K562 (cell line): ENCODE data around the gene HOXD12. TPM values are rescaled to one million over a fixed set of nuclear protein-coding genes. Genes with fewer than 3 reads are reported as not detected.
A peak's percentile ranks its signal among the peaks of the same experiment; 100 is the strongest.

ENCODE experiments used
- CBX8 ChIP-seq: fragments of 200-600 bp; sonication (generic); IDR thresholded peaks from 2 replicates; pipeline ENCODE4 v1.6.1; 2012; ENCODE audit warnings: borderline replicate concordance, mixed run types, low read depth, mild to moderate bottlenecking, moderate library complexity, mixed read lengths, low read length, control low read depth, inconsistent platforms; ENCODE audit not compliant: poor library complexity, severe bottlenecking; ENCODE audit errors: extremely low read depth
- DNMT1 ChIP-seq: fragments of 450-650 bp; IDR thresholded peaks from 2 replicates; pipeline ENCODE4 v1.6.1; 2016; ENCODE audit warnings: antibody characterized with exemption, mild to moderate bottlenecking
- HDAC1 ChIP-seq, 2 experiments: fragments of 450-650 bp; IDR thresholded peaks; 2 replicates each; pipeline ENCODE4 v1.6.1; 2016 to 2017; ENCODE audit warnings: inconsistent platforms in 1 of 2, mild to moderate bottlenecking in 1 of 2, moderate library complexity in 1 of 2
- HMG20A ChIP-seq: fragments of 450-650 bp; formaldehyde crosslinking; conservative IDR thresholded peaks from 2 replicates; pipeline ENCODE4 v1.4.0; 2020; ENCODE audit warnings: mild to moderate bottlenecking, mixed read lengths
- MBD2 ChIP-seq: sonication (generic); IDR thresholded peaks from 2 replicates; pipeline ENCODE4 v1.6.1; 2016; ENCODE audit warnings: low read depth, borderline replicate concordance
- POLR2G ChIP-seq: fragments of 200-400 bp; formaldehyde crosslinking; IDR thresholded peaks from 2 replicates; pipeline ENCODE4 v1.6.1; 2017; ENCODE audit warnings: low read depth, mild to moderate bottlenecking, antibody characterized with exemption, low read length, moderate library complexity
- SP1 ChIP-seq: sonication (generic); formaldehyde crosslinking; IDR thresholded peaks from 2 replicates; pipeline ENCODE4 v1.8.1; 2022; ENCODE audit warnings: mild to moderate bottlenecking, missing genetic modification reagents
- SRSF7 ChIP-seq: fragments of 200-400 bp; formaldehyde crosslinking; optimal IDR thresholded peaks from 2 replicates; pipeline ENCODE3; 2017; ENCODE audit warnings: mild to moderate bottlenecking, low read depth, low read length
- SRSF9 ChIP-seq: fragments of 200-400 bp; formaldehyde crosslinking; IDR thresholded peaks from 2 replicates; pipeline ENCODE4 v1.6.1; 2017; ENCODE audit warnings: low read depth, low read length, borderline replicate concordance
- YY1 ChIP-seq, 3 experiments: IDR thresholded peaks; 2 replicates each; pipeline ENCODE4 v1.6.1; 2011; ENCODE audit warnings: low read length in 2 of 3, mild to moderate bottlenecking in 2 of 3, moderate library complexity in 2 of 3, borderline replicate concordance in 1 of 3, control low read depth in 1 of 3, low read depth in 1 of 3; ENCODE audit not compliant: insufficient read depth in 3 of 3, insufficient replicate concordance in 2 of 3, control insufficient read depth in 1 of 3, insufficient read length in 1 of 3; ENCODE audit errors: extremely low read depth in 1 of 3
- ZBTB43 ChIP-seq: sonication (generic); formaldehyde crosslinking; IDR thresholded peaks from 2 replicates; pipeline ENCODE4 v1.8.0; 2023; ENCODE audit warnings: mild to moderate bottlenecking, missing genetic modification reagents
- ZNF133 ChIP-seq: fragments of 250-450 bp; sonication (Bioruptor Pico); IDR thresholded peaks from 2 replicates; pipeline ENCODE4 v1.4.0; 2020; ENCODE audit warnings: mild to moderate bottlenecking
- polyA plus RNA-seq, 8 experiments: library from polyadenylated mRNA; depleted of rRNA in 4 of 8; stranded (reverse) in 5 of 8; unstranded in 3 of 8; fragments of >200 nt; fragmentation: Nextera tagmentation in 2 of 8; fragmentation: Illumina TruSeq in 1 of 8; extraction: Ambion mirVana in 2 of 8; extraction: Trizol in 1 of 8; gene quantifications; 2 replicates each; pipeline versions ENCODE4 v1.2.1 to v1.2.3, GENCODE V29; 2011 to 2014; ENCODE audit warnings: inconsistent platforms in 1 of 8, missing spikeins in 1 of 8
- total RNA-seq, 7 experiments: library from RNA; depleted of rRNA in 6 of 7; stranded (reverse); fragments of >200 nt in 6 of 7; fragmentation: Illumina TruSeq in 2 of 7; extraction: Trizol in 2 of 7; gene quantifications; 2 replicates each; pipeline versions ENCODE4 v1.2.1 to v1.2.3, GENCODE V29; 2011 to 2021; ENCODE audit warnings: low replicate concordance in 1 of 7
- TF ChIP-seq, protein P1 (sequence below): fragments of 450-650 bp; formaldehyde crosslinking; conservative IDR thresholded peaks from 2 replicates; pipeline ENCODE4 v1.4.0; 2022; ENCODE audit warnings: mild to moderate bottlenecking, missing genetic modification characterization
- TF ChIP-seq, protein P2 (sequence below): fragments of 250-450 bp; sonication (Bioruptor Pico); IDR thresholded peaks from 2 replicates; pipeline ENCODE4 v1.5.1; 2021; ENCODE audit warnings: mild to moderate bottlenecking

The HOXD12 gene
- total and polyA plus RNA-seq, 9 of the 15 experiments (the other 6 are each of a cell fraction or from before 2014, with no cell fraction given) = not detected

DNA sequence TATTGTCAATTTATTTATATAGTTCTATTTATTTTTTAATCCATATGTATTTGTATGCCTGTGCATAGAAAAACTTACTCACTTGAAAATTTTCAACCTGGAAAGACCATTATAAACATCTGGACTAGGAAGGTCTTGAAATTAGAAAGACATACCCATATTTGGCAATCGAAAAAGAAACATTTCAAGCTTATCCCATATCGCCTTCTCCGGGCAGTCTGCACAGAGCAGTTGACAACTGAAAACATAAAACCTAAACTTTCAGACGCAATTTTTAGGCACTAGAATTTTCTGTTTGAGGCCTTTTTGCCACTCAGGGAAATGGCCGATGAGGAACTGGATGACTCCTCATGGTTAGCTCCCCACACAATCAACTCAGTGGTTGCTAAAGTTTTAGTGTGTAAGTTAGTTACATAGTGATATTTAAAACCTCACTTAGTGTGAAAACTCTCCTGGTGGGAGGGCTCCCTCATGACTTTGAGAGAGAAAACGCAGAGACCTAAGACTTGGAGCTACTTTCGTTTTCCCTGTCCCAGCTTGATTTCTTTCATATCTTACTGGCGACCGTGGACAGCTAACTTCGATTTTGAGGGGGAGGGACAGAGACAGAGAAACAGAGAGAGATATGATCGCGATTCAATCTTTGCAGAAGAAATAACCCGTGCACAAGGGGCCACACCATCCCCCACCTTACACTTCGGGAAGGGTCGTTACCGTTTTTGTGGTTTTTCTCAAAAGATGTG is 3.2 kb upstream of the HOXD12 start (continued):
- TF ChIP-seq, protein P1, sequence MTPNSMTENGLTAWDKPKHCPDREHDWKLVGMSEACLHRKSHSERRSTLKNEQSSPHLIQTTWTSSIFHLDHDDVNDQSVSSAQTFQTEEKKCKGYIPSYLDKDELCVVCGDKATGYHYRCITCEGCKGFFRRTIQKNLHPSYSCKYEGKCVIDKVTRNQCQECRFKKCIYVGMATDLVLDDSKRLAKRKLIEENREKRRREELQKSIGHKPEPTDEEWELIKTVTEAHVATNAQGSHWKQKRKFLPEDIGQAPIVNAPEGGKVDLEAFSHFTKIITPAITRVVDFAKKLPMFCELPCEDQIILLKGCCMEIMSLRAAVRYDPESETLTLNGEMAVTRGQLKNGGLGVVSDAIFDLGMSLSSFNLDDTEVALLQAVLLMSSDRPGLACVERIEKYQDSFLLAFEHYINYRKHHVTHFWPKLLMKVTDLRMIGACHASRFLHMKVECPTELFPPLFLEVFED (CRISPR knock-in tag) = no peak
- TF ChIP-seq MBD2 (no peak), HMG20A (CRISPR knock-in tag) (no peak), CBX8 (peak; percentile 99), POLR2G (no peak), ZNF133 (no peak), DNMT1 (no peak), SP1 (CRISPR knock-in tag) (no peak), SRSF7 (no peak), ZBTB43 (no peak), HDAC1 (IDR thresholded peaks at IDR 0.05) (no peak), SRSF9 (no peak), YY1 (IDR thresholded peaks at IDR 0.05; ENCODE audit: borderline replicate concordance in 1 of 3, control insufficient read depth in 1 of 3, extremely low read depth in 1 of 3, insufficient read depth in 3 of 3, insufficient read length in 1 of 3, insufficient replicate concordance in 2 of 3, low read depth in 1 of 3, low read length in 2 of 3) (peak in 1 of 3 experiments; percentile 42)
- TF ChIP-seq, protein P2, sequence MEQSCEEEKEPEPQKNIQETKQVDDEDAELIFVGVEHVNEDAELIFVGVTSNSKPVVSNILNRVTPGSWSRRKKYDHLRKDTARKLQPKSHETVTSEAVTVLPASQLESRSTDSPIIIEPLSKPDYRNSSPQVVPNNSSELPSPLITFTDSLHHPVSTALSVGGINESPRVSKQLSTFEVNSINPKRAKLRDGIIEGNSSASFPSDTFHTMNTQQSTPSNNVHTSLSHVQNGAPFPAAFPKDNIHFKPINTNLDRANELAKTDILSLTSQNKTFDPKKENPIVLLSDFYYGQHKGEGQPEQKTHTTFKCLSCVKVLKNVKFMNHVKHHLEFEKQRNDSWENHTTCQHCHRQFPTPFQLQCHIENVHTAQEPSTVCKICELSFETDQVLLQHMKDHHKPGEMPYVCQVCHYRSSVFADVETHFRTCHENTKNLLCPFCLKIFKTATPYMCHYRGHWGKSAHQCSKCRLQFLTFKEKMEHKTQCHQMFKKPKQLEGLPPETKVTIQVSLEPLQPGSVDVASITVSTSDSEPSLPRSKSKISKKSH (CRISPR knock-in tag) = no peak
